HCT116 (cell line): ENCODE data around the gene MYH14.

ENCODE experiments used
- EGR1 ChIP-seq: IDR thresholded peaks from 2 replicates; pipeline ENCODE4 v1.6.1; 2012; ENCODE audit warnings: low read depth
- EZH2 ChIP-seq: fragments of 200-600 bp; sonication (generic); IDR thresholded peaks from 2 replicates; pipeline ENCODE4 v1.6.1; 2017; ENCODE audit warnings: antibody characterized with exemption, mixed run types
- EZH2phosphoT487 ChIP-seq: fragments of 200-600 bp; IDR thresholded peaks from 2 replicates; pipeline ENCODE4 v1.6.1; 2018; ENCODE audit warnings: antibody characterized with exemption, borderline replicate concordance
- POLR2A ChIP-seq: IDR thresholded peaks from 2 replicates; pipeline ENCODE4 v1.7.0; 2011; ENCODE audit warnings: borderline replicate concordance; ENCODE audit not compliant: insufficient read depth, insufficient read length; ENCODE audit errors: extremely low read depth
- POLR2AphosphoS5 ChIP-seq: IDR thresholded peaks from 2 replicates; pipeline ENCODE4 v1.6.1; 2011; ENCODE audit warnings: mild to moderate bottlenecking, low read depth, low read length, moderate library complexity
- RAD21 ChIP-seq: IDR thresholded peaks from 2 replicates; pipeline ENCODE4 v1.6.1; 2012; ENCODE audit warnings: low read depth, mild to moderate bottlenecking
- YY1 ChIP-seq: IDR thresholded peaks from 2 replicates; pipeline ENCODE4 v1.6.1; 2011; ENCODE audit warnings: low read length, low read depth, moderate library complexity, mild to moderate bottlenecking; ENCODE audit not compliant: insufficient replicate concordance; ENCODE audit errors: extremely low read depth
- TF ChIP-seq, protein P1 (sequence below): IDR thresholded peaks from 2 replicates; pipeline ENCODE4 v1.6.1; 2012; ENCODE audit warnings: low read depth
- TF ChIP-seq, protein P2 (sequence below), 3 experiments: fragments of 200-600 bp in 1 of 3; sonication (generic) in 1 of 3; IDR thresholded peaks in 2 of 3; conservative IDR thresholded peaks in 1 of 3; 2 replicates each; pipeline ENCODE4 v1.5.1; 2012 to 2017; ENCODE audit warnings: low read depth in 2 of 3, low read length in 2 of 3, antibody characterized with exemption in 1 of 3, borderline replicate concordance in 1 of 3, control low read depth in 1 of 3, mild to moderate bottlenecking in 1 of 3, mixed read lengths in 1 of 3, mixed run types in 1 of 3, moderate library complexity in 1 of 3; ENCODE audit not compliant: insufficient read depth in 1 of 3
- TF ChIP-seq, protein P3 (sequence below): IDR thresholded peaks from 2 replicates; pipeline ENCODE4 v1.6.1; 2012

DNA sequence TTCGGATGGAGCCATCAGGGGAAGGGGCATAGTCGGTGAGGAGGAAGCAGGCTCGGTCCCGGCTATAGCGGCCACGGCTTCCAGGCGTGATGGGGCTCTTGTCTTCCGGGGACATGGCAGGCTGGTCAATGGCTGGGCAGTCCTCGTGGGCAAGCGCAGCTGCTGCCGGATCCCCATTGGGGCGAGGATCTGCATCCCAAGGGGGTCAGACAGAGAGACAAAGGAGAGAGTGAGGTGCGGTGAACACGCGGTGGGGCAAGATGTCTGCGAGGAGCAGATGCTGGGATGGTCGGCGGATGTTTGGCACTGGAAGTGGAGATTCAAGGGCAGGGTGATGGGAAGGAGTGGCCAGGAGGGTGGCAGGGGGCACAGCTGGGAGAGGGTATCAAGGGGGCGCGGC is 117.2 kb downstream of the MYH14 start:
- TF ChIP-seq EZH2 = no peak
- TF ChIP-seq, protein P1, sequence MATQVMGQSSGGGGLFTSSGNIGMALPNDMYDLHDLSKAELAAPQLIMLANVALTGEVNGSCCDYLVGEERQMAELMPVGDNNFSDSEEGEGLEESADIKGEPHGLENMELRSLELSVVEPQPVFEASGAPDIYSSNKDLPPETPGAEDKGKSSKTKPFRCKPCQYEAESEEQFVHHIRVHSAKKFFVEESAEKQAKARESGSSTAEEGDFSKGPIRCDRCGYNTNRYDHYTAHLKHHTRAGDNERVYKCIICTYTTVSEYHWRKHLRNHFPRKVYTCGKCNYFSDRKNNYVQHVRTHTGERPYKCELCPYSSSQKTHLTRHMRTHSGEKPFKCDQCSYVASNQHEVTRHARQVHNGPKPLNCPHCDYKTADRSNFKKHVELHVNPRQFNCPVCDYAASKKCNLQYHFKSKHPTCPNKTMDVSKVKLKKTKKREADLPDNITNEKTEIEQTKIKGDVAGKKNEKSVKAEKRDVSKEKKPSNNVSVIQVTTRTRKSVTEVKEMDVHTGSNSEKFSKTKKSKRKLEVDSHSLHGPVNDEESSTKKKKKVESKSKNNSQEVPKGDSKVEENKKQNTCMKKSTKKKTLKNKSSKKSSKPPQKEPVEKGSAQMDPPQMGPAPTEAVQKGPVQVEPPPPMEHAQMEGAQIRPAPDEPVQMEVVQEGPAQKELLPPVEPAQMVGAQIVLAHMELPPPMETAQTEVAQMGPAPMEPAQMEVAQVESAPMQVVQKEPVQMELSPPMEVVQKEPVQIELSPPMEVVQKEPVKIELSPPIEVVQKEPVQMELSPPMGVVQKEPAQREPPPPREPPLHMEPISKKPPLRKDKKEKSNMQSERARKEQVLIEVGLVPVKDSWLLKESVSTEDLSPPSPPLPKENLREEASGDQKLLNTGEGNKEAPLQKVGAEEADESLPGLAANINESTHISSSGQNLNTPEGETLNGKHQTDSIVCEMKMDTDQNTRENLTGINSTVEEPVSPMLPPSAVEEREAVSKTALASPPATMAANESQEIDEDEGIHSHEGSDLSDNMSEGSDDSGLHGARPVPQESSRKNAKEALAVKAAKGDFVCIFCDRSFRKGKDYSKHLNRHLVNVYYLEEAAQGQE = no peak
- TF ChIP-seq POLR2AphosphoS5 = no peak
- no peak for TF ChIP-seq EGR1
- TF ChIP-seq EZH2phosphoT487 = no peak
- TF ChIP-seq, protein P2, sequence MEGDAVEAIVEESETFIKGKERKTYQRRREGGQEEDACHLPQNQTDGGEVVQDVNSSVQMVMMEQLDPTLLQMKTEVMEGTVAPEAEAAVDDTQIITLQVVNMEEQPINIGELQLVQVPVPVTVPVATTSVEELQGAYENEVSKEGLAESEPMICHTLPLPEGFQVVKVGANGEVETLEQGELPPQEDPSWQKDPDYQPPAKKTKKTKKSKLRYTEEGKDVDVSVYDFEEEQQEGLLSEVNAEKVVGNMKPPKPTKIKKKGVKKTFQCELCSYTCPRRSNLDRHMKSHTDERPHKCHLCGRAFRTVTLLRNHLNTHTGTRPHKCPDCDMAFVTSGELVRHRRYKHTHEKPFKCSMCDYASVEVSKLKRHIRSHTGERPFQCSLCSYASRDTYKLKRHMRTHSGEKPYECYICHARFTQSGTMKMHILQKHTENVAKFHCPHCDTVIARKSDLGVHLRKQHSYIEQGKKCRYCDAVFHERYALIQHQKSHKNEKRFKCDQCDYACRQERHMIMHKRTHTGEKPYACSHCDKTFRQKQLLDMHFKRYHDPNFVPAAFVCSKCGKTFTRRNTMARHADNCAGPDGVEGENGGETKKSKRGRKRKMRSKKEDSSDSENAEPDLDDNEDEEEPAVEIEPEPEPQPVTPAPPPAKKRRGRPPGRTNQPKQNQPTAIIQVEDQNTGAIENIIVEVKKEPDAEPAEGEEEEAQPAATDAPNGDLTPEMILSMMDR (IDR thresholded peaks at IDR 0.05 in 2 of 3, conservative IDR thresholded peaks at IDR 0.05 in 1 of 3; ENCODE audit: borderline replicate concordance in 1 of 3, insufficient read depth in 1 of 3, low read depth in 2 of 3, low read length in 2 of 3) = no peak
- TF ChIP-seq YY1 = no peak
- no peak for TF ChIP-seq RAD21
- no peak for TF ChIP-seq POLR2A
- TF ChIP-seq, protein P3, sequence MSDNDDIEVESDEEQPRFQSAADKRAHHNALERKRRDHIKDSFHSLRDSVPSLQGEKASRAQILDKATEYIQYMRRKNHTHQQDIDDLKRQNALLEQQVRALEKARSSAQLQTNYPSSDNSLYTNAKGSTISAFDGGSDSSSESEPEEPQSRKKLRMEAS = no peak
